ENCODE data around the gene SMARCE1.
"Not testable (repeated sequence)": the region's sequence is repeated elsewhere in the genome, so short reads cannot be mapped to it uniquely, and the experiment has no call there.

Gene SMARCE1

DNA sequence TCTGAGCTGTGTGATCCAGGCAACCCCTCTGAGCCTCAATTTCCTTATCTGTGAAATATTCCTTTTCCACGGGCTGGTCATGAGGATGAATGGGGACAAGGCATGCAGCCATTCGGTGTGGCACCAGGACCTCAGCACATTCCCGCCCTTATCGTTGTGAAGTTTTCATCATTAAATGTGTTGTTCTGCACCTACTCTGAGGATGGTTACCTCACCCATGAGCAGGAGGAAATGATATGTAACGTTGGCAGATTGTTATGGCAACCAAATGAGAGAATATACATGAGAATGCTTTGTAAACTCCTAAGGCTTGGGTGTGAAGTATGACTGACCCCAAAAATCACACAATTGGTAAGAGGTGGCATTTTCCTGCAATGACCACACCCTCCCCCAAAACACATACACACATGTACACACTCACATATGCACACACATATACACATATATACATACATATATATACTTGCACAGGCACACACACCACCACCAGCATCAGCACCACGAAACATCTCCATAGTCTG lies 39.5 kb downstream of the SMARCE1 start:
- no peak for DNase-seq

- no peak for DNase-seq
Measured at GRCh38 chr17:40607641-40608040, 40.0 kb downstream of the SMARCE1 start.

DNA sequence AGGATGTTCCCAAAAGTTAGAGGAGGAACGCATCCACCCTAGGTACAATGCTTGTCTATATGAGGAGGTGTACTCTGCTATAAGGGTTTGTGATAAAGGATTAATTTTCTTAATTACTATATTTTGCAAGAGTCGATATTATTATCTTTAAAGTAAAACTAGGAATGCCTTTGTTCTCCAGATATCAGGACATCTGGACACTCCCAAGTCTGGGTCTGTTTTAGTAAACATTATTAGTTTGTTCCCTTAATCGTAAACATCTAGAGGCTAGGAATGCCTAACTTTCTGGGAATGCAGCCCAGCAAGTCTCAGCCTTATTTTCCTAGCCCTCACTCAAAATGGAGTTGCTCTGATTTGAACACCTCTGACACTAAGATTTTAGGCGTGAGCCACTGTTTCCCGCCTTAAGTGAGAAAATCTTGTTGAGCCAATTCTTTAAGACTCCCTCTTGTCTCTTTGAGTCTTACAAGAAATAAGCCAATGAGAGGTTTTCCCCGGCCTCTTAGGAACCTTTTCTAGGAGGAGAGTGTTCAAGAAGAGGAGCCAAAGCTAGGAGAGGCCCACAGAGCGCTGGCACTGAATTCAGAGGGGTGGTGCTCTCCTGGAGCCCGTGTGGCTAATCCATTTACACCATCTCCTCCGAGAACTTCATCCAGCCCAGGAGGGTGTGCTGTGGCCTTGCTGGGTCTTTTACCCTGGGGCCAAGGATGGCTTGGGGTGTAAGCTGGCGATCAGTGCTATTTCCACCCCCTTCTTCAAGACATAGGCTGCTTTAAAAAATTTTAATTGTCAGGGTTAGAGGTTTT lies 40.9 kb downstream of the SMARCE1 start:
- no peak for DNase-seq

DNA sequence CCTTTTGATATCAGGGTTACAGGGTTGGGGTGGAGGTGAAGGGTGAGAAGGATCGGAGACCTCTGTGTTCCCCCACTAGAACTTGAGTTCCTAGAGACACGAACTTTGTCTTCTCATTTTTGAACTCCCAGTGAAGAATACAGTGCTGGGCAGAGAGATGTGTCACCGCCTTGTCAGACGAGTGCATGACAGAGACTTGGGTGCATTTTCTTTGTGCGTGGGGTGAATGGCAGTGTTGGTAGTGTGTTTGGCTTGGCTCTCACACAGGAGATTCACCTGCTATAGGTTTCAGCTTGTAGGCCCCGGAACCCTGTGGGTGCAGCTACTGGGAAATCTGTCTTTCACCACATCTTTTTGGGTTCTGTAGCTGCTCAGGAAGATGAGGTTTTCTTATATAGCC lies 42.3 kb downstream of the SMARCE1 start:
- DNase-seq = no peak

DNA sequence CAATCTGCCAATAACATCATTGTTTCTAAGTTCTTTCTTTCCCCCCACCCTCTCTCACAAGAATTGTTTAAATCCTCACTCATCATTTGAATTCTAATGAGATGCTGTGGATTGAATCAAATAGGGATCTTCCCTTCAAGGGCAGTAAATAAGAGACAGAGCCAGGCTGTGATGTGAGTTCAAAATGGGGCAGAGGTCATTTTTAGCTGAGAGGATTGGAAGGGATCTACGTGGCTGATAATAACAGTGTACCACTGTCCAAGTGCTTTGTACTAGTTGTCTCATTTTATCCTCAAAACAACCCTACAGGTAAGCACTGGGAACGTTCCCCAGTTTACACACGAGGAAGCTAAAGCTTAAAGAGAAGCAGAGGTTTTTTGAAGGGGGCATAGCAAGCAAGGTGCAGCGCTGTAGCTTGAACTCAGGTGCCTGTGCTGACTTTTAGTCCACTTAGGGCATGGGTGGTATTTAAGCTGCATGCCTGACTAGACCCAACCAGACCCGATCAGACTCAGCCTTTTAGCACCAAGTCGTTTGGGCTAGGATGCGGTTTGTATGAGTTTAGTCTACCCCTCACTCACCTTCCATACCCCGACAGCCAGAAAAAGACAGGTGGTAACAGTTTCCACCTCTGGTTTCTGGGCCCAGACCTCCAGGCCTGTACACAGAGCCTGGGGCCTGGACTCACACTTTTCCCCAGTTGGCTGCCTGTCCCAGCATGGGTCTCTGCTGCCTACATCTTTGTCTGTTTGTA lies 43.1 kb downstream of the SMARCE1 start:
- DNase-seq = no peak

- DNase-seq = no peak
Measured at GRCh38 chr17:40602445-40603443, 44.9 kb downstream of the SMARCE1 start.

GRCh38 chr17:40600486-40601046 lies 47.1 kb downstream of the SMARCE1 start:
- no peak for DNase-seq

DNA sequence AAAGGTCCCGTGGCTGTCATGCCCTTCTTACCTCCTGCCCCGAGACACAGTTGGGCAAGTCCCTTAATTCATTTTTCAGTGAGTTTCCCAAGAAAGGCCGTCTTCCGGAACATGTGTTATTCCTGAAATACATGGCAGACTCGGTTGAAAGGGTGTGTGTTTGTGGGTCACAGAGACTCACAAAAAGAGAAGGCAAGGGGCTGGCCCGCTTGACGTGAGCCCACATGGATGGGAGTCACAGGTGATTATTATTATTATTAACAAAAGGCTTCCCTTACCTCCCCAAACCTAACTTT lies 48.2 kb downstream of the SMARCE1 start:
- no peak for DNase-seq

GRCh38 chr17:40598619-40599467 lies 48.8 kb downstream of the SMARCE1 start:
- no peak for DNase-seq

DNA sequence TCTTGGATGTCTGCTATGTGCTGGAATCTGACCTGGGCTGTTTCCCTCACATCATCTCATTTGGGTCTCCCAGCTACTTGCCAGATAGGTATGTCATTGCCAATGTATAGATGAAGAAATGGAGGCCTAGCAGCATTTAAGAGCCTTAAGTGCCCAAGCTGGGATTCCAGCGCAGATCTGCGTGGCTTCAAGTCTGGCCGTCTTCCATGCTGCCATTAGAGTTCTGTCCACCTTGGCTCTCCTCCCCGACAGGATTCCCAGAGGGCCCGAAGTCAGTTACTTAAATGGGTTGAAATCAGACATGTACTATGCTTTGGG lies 49.4 kb downstream of the SMARCE1 start:
- no peak for DNase-seq

DNA sequence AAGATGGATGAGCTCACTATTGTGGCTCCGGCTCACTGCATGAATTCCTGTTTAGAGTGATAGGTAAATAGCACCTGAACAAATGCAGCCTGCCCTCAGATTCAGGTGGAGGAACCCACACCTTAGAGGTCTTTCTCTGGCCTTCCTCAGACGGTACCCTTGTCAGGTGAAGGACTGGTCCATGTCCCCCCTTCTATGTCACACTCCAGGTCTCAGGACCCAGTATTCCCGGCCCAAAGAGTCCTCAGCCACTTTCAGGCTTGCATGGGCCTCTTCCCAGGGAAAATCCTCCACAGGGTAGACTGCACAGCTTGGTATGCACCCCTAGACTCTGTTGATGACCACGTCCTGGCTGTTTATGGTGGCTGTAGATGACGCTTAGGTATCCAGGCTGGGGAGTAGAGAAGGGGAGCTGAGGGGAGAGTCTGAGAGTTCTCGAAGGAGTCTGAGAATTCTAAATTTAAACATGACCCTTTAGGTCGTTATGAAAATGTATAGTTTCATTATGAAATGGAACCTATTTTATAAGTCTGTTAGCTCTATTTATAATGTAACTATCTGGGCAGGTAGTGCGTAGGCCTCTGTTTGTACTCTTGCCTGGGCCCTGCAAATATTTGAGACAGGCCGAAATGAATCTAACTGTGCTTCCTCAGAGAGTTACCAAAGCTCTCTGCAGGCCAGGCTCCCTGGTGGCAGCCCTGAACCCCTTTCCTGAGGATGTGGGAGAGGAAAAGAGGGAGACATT lies 49.9 kb downstream of the SMARCE1 start:
- DNase-seq = no peak

DNA sequence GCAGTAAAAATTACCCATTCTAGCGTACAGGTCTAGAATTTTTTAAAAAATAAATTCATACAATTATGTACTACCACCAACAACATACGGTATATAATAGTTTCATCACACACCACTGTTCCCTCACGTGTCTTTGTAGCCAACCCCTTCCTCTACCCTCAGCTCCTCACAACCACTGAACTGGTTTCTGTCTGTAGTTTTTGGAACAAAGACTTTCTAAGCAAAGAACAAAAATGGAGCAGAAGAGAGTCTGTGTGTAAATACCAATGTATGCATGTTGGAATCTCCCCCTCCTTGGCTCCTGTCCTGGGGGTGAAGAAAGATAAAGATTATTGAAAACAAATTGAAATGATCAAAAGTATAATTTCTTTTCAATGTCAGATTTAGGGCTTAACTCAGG lies 50.5 kb downstream of the SMARCE1 start:
- no peak for DNase-seq

DNA sequence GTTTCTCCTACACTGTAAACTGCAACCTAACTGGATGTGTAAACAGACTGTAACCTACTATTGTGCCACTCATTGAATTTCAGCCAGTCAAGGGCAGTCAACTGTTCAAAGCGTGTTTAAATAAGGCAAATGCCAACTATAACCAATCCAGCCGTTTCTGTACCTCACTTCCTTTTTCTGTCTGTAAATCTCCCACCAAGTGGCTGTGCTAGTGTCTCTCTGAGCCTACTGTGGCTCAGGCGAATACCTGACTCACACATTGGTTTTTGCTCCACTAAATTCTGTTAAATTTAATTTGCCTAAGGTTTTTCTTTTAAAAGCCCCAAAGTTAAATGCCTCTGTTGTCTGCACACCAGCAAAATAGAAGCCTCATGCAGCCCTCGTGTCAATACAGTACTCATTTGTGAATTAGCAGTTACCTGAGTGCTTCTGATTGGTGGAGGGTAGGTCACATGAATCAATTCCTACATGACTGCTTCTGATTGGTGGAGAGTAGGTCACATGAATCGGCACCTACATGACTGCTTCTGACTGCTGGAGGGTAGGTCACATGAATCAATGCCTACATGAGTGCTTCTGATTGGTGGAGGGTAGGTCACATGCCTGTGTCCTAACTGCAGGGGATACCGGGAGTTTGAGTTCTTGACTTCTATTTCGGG lies 51.2 kb downstream of the SMARCE1 start:
- DNase-seq = no peak

- DNase-seq = no peak
Measured at GRCh38 chr17:40590742-40591141, 56.9 kb downstream of the SMARCE1 start.

- no peak for DNase-seq
Measured at GRCh38 chr17:40588552-40588951, 59.1 kb downstream of the SMARCE1 start.

DNA sequence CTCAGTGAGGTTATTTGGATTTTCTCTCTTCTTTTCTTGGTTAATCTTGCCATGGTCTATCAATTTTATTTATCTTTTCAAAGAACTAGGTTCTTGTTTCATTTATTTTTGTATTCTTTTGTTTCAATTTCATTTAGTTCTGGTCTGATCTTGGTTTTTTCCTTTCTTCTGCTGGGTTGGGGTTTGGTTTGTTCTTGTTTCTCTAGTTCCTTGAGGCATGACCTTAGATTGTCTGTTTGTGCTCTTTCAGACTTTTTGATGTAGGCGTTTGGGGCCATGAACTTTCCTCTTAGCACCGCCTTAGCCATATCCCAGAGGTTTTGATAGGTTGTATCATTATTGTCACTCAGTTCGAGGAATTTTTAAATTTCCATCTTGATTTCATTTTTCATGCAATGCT lies 61.4 kb downstream of the SMARCE1 start:
- DNase-seq = not testable (repeated sequence)

- not testable (repeated sequence) for DNase-seq
Measured at GRCh38 chr17:40584950-40585349, 62.7 kb downstream of the SMARCE1 start.

DNA sequence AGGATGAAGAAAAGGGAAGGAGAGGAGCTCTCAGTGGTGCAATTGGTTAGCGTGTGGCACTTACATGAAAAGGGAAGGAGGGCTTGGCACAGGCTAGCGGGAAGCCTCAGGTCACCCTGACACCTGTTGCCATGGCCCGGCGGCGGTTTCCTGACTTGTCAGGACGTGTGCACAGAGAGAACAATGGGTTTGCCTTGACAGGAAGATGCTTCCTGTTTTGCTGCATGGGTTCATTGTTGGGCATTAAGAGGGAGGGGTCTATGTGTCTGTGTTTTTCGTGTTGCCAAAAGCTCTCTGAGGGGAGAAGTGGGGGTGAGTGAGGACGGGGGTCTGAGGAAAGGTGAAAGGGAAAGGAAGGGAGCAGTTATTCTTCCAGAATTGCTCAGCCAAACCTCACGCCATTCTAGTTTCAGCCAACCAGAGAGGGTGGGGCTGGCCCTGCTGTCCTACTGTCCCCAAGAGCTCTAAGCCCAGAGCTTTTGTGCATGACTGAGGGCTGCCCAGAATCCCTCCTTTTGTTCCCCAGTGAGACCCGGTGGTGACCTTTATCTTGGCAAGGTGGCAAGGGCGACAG lies 65.2 kb downstream of the SMARCE1 start:
- DNase-seq = no peak

- DNase-seq = no peak
Measured at GRCh38 chr17:40580140-40580539, 67.5 kb downstream of the SMARCE1 start.

DNA sequence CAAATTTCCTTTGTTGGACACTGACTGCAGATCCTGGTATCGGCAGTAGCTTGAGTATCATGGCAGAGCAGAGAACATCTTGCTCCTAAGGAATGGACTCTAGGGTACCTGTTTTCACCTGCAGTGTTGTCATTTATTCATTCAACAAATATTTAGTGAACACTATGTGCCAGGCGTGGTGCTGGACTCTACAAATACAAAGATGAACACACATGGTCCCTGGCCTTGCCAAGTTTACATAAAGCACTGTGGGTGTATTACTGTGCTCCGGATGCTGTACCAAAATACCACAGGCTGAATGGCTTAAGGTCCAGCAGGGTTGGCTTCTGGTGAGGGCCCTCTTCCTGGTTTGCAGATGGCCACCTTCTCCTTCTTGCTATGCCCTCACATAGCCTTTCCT lies 68.1 kb downstream of the SMARCE1 start:
- no peak for DNase-seq
